Fibroblast of lung (primary cell): ENCODE data around the gene KMT2A. TPM values are rescaled to one million over a fixed set of nuclear protein-coding genes. Genes with fewer than 3 reads are reported as not detected.
A peak's percentile ranks its signal among the peaks of the same experiment; 100 is the strongest.
"Not testable (repeated sequence)": the region's sequence is repeated elsewhere in the genome, so short reads cannot be mapped to it uniquely, and the experiment has no call there.

Source experiments
- DNase-seq, 2 donors: peaks; one replicate each; pipeline versions ENCODE4 v3.0.0 to v3.0.0-alpha.2; 2010; ENCODE audit warnings: low read depth in 2 of 2
- H2AFZ ChIP-seq: 2 replicates; pipeline ENCODE4 v1.5.1; 2012; ENCODE audit warnings: low read length, control low read depth, inconsistent platforms
- H3K27ac ChIP-seq: 2 replicates; pipeline ENCODE4 v1.5.1; 2011; ENCODE audit warnings: low read length, control low read depth; ENCODE audit not compliant: insufficient read depth
- H3K27me3 ChIP-seq: 2 replicates; pipeline ENCODE4 v1.5.1; 2011; ENCODE audit warnings: mild to moderate bottlenecking, low read length; ENCODE audit not compliant: control insufficient read depth, insufficient read depth
- H3K36me3 ChIP-seq: 2 replicates; pipeline ENCODE4 v1.5.1; 2011; ENCODE audit warnings: low read length; ENCODE audit not compliant: control insufficient read depth, insufficient read depth
- H3K4me1 ChIP-seq: 2 replicates; pipeline ENCODE4 v1.5.1; 2011; ENCODE audit warnings: low read length; ENCODE audit not compliant: control insufficient read depth, insufficient read depth; ENCODE audit errors: extremely low read depth
- H3K4me2 ChIP-seq: 2 replicates; pipeline ENCODE4 v1.5.1; 2011; ENCODE audit warnings: low read length, control low read depth; ENCODE audit not compliant: insufficient read depth; ENCODE audit errors: extremely low read depth
- H3K4me3 ChIP-seq, 4 experiments: fragments of 200-600 bp in 1 of 4; sonication (generic) in 1 of 4; replicated peaks in 1 of 4; 2 replicates each; pipeline ENCODE4 v1.5.1; 2011 to 2016; ENCODE audit warnings: low read length in 4 of 4, low read depth in 3 of 4, mild to moderate bottlenecking in 3 of 4, control low read depth in 2 of 4, inconsistent platforms in 1 of 4, mixed read lengths in 1 of 4; ENCODE audit not compliant: insufficient read depth in 1 of 4; ENCODE audit errors: control extremely low read depth in 1 of 4
- H3K79me2 ChIP-seq: 2 replicates; pipeline ENCODE4 v1.5.1; 2012; ENCODE audit warnings: mild to moderate bottlenecking, low read length, inconsistent platforms; ENCODE audit not compliant: control insufficient read depth, insufficient read depth
- H3K9ac ChIP-seq: 2 replicates; pipeline ENCODE4 v1.5.1; 2011; ENCODE audit warnings: mild to moderate bottlenecking, low read length, control low read depth; ENCODE audit not compliant: insufficient read depth
- H3K9me3 ChIP-seq: 2 replicates; pipeline ENCODE4 v1.5.1; 2012; ENCODE audit warnings: low read depth, low read length; ENCODE audit not compliant: control insufficient read depth, insufficient read depth
- H4K20me1 ChIP-seq: 2 replicates; pipeline ENCODE4 v1.5.1; 2011; ENCODE audit warnings: low read length; ENCODE audit not compliant: control insufficient read depth, insufficient read depth; ENCODE audit errors: extremely low read depth
- CTCF ChIP-seq, 2 donors: IDR thresholded peaks in 1 of 2; conservative IDR thresholded peaks in 1 of 2; 1 replicate in 1 of 2; 2 replicates in 1 of 2; pipeline ENCODE4 v1.5.1; 2011 to 2012; ENCODE audit warnings: low read length in 2 of 2, control low read depth in 1 of 2, inconsistent platforms in 1 of 2, low read depth in 1 of 2, mild to moderate bottlenecking in 1 of 2
- EZH2 ChIP-seq: IDR thresholded peaks from 2 replicates; pipeline ENCODE4 v1.5.1; 2012; ENCODE audit warnings: low read length, control low read depth, mild to moderate bottlenecking; ENCODE audit errors: missing control alignments
- polyA plus RNA-seq, 2 donors: library from polyadenylated mRNA; depleted of rRNA in 1 of 2; stranded (reverse) in 1 of 2; unstranded in 1 of 2; fragments of >200 nt; gene quantifications; 2 replicates each; pipeline ENCODE4 v1.2.1, GENCODE V29; 2011 to 2012; ENCODE audit warnings: missing spikeins in 1 of 2
- total RNA-seq: library from RNA; depleted of rRNA; stranded (reverse); fragments of >200 nt; gene quantifications from 2 replicates; pipeline ENCODE4 v1.2.1, GENCODE V29; 2014

KMT2A gene
- total and polyA plus RNA-seq, 2 donors (not counting 1 experiment from before 2014, with no cell fraction given): 17.1 to 33.4 TPM

- H4K20me1 ChIP-seq: no peaks in the 10 kb centered on the region
- TF ChIP-seq CTCF (conservative IDR thresholded peaks at IDR 0.05 in 1 of 2, IDR thresholded peaks at IDR 0.05 in 1 of 2; ENCODE audit: low read depth in 1 of 2, low read length in 2 of 2) (no peak), EZH2 (no peak)
- no peaks in the 10 kb centered on the region for H3K36me3 ChIP-seq
- DNase-seq: no peak
- H3K9ac ChIP-seq: no peak overlapping the region
- H3K79me2 ChIP-seq: no peaks in the 10 kb centered on the region
- no peak overlapping the region for H3K4me2 ChIP-seq
- no peaks in the 10 kb centered on the region for H3K9me3 ChIP-seq
- H3K4me1 ChIP-seq: peaks cover 3% of the 10 kb centered on the region
- no peaks in the 10 kb centered on the region for H3K27me3 ChIP-seq
- H3K4me3 ChIP-seq: no peak overlapping the region
- no peak overlapping the region for H3K27ac ChIP-seq
- H2AFZ ChIP-seq: no peak overlapping the region
These were observed 21.1 kb upstream of the KMT2A start for GRCh38 chr11:118415062-118415738.

GRCh38 chr11:118415739-118416068 lies 20.6 kb upstream of the KMT2A start:
- Histone ChIP-seq H3K36me3 (no peaks in the 10 kb centered on the region), H3K4me2 (no peak overlapping the region), H3K27me3 (no peaks in the 10 kb centered on the region), H3K27ac (no peak overlapping the region), H3K4me1 (peaks cover 3% of the 10 kb centered on the region), H2AFZ (no peak overlapping the region), H3K79me2 (no peaks in the 10 kb centered on the region), H3K4me3 (no peak overlapping the region), H3K9me3 (no peaks in the 10 kb centered on the region), H3K9ac (no peak overlapping the region), H4K20me1 (no peaks in the 10 kb centered on the region)
- TF ChIP-seq CTCF (conservative IDR thresholded peaks at IDR 0.05 in 1 of 2, IDR thresholded peaks at IDR 0.05 in 1 of 2; ENCODE audit: low read depth in 1 of 2, low read length in 2 of 2) (no peak), EZH2 (no peak)
- DNase-seq: peak; percentile 94 to 96

GRCh38 chr11:118416900-118417299 lies 19.4 kb upstream of the KMT2A start:
- not testable (repeated sequence) for H2AFZ ChIP-seq, H3K4me2 ChIP-seq, H3K27me3 ChIP-seq, H3K79me2 ChIP-seq, H3K9ac ChIP-seq, H3K36me3 ChIP-seq, H4K20me1 ChIP-seq, H3K4me3 ChIP-seq, H3K4me1 ChIP-seq, H3K27ac ChIP-seq, H3K9me3 ChIP-seq, DNase-seq
